GM12891 (cell line): ENCODE results near the gene NR6A1.

Source experiments
- POLR2AphosphoS5 ChIP-seq: IDR thresholded peaks from 2 replicates; pipeline ENCODE4 v1.6.1; 2011; ENCODE audit warnings: low read depth, low read length, control low read depth
- TAF1 ChIP-seq: IDR thresholded peaks from 2 replicates; pipeline ENCODE4 v1.6.1; 2011; ENCODE audit warnings: low read depth, low read length, control low read depth

- TF ChIP-seq TAF1 (no peak), POLR2AphosphoS5 (no peak)
These were observed 30.0 kb downstream of the NR6A1 start for GRCh38 chr9:124741149-124741548.
